K562 (cell line): ENCODE measurements around the gene SRRD. TPM values are rescaled to one million over a fixed set of nuclear protein-coding genes. Genes with fewer than 3 reads are reported as not detected.

Source experiments
- CTCF ChIP-seq, 3 experiments: IDR thresholded peaks in 2 of 3; conservative IDR thresholded peaks in 1 of 3; 2 replicates each; pipeline ENCODE4 v1.5.1; 2011 to 2012; ENCODE audit warnings: low read length in 3 of 3, mild to moderate bottlenecking in 3 of 3, control low read depth in 2 of 3, improper control_type of control experiment in 1 of 3, inconsistent platforms in 1 of 3, low read depth in 1 of 3, mixed read lengths in 1 of 3, moderate library complexity in 1 of 3; ENCODE audit not compliant: insufficient read depth in 2 of 3
- HNRNPK ChIP-seq: fragments of 200-400 bp; formaldehyde crosslinking; IDR thresholded peaks from one replicate; pipeline ENCODE4 v1.6.1; 2018; ENCODE audit warnings: mild to moderate bottlenecking, low read depth, low read length; ENCODE audit not compliant: poor library complexity, severe bottlenecking
- KLF1 ChIP-seq: fragments of 450-650 bp; IDR thresholded peaks from 2 replicates; pipeline ENCODE4 v1.6.1; 2016; ENCODE audit warnings: missing genetic modification characterization, missing compliant biosample characterization
- RAD21 ChIP-seq, 2 experiments: fragments of 250-450 bp in 1 of 2; fragments of 450-650 bp in 1 of 2; sonication (Bioruptor Pico) in 1 of 2; formaldehyde crosslinking in 1 of 2; IDR thresholded peaks in 1 of 2; conservative IDR thresholded peaks in 1 of 2; 2 replicates each; pipeline versions ENCODE4 v1.4.0 to v1.8.0; 2020 to 2022; ENCODE audit warnings: mild to moderate bottlenecking in 2 of 2, moderate library complexity in 1 of 2
- U2AF1 ChIP-seq: fragments of 200-400 bp; formaldehyde crosslinking; optimal IDR thresholded peaks from 2 replicates; pipeline ENCODE3; 2017; ENCODE audit warnings: mild to moderate bottlenecking, low read depth, low read length, moderate library complexity
- YY1 ChIP-seq, 3 experiments: IDR thresholded peaks; 2 replicates each; pipeline ENCODE4 v1.6.1; 2011; ENCODE audit warnings: low read length in 2 of 3, mild to moderate bottlenecking in 2 of 3, moderate library complexity in 2 of 3, borderline replicate concordance in 1 of 3, control low read depth in 1 of 3, low read depth in 1 of 3; ENCODE audit not compliant: insufficient read depth in 3 of 3, insufficient replicate concordance in 2 of 3, control insufficient read depth in 1 of 3, insufficient read length in 1 of 3; ENCODE audit errors: extremely low read depth in 1 of 3
- ZNF717 ChIP-seq: fragments of 250-450 bp; sonication (Bioruptor Pico); IDR thresholded peaks from 2 replicates; pipeline ENCODE4 v1.5.0; 2021
- polyA plus RNA-seq, 8 experiments: library from polyadenylated mRNA; depleted of rRNA in 4 of 8; stranded (reverse) in 5 of 8; unstranded in 3 of 8; fragments of >200 nt; fragmentation: Nextera tagmentation in 2 of 8; fragmentation: Illumina TruSeq in 1 of 8; extraction: Ambion mirVana in 2 of 8; extraction: Trizol in 1 of 8; gene quantifications; 2 replicates each; pipeline versions ENCODE4 v1.2.1 to v1.2.3, GENCODE V29; 2011 to 2014; ENCODE audit warnings: inconsistent platforms in 1 of 8, missing spikeins in 1 of 8
- total RNA-seq, 7 experiments: library from RNA; depleted of rRNA in 6 of 7; stranded (reverse); fragments of >200 nt in 6 of 7; fragmentation: Illumina TruSeq in 2 of 7; extraction: Trizol in 2 of 7; gene quantifications; 2 replicates each; pipeline versions ENCODE4 v1.2.1 to v1.2.3, GENCODE V29; 2011 to 2021; ENCODE audit warnings: low replicate concordance in 1 of 7
- TF ChIP-seq, protein P1 (sequence below): fragments of 450-650 bp; IDR thresholded peaks from 2 replicates; pipeline ENCODE4 v1.6.1; 2018; ENCODE audit warnings: mild to moderate bottlenecking, low read depth; ENCODE audit not compliant: partially characterized antibody

Gene SRRD
- total and polyA plus RNA-seq, 9 of the 15 experiments (the other 6 are each of a cell fraction or from before 2014, with no cell fraction given), result 4.9 to 59.4 (median 34.4) TPM

DNA sequence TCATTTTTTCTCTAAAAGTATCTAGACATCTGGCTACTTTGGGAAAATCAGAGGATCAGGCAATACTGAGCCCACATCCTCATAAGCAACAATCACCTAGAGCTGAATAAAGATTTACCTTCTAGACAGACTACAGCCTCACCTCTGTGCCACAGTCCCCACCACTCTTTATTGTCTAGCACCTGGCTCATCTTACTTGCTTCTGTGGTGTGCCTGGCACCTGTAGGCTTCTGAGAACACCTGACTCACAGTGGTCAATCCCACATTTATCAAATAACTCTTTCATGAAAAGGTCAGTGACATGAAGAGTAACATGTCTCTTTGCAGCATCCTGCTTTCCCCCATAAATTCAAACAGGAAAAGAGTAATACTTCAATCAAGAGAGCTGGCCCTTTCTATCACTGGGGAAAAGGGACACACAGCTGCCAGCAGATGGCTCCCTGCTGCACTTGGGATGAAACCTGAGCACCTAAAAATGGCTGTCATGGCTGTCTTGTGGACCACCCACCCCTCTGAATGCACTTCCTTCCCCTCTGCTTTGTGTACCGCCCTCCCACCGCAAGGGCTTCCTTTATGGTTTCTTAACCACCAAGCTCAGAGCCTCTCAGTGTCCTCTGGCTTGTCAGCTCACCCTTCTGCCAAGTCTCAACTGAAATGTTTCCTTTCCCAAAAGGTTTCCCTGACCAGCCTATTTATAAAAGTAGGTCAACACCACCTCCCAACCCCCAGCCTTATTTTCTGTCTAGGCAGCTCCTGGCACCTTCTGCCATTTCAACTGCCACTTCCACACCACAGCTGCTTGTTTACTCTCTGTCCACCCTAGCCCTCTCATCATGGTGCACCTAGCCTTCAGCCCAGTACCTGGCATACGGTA, 19.2 kb downstream of the SRRD start (continued):
- peak; percentile 39 to 58 (median 50); a peak in 5 of 6 replicates for TF ChIP-seq CTCF (IDR thresholded peaks at IDR 0.05 in 2 of 3, conservative IDR thresholded peaks at IDR 0.05 in 1 of 3; ENCODE audit: insufficient read depth in 2 of 3, low read depth in 1 of 3, low read length in 3 of 3)
- TF ChIP-seq HNRNPK, result no peak
- TF ChIP-seq YY1 (IDR thresholded peaks at IDR 0.05; ENCODE audit: borderline replicate concordance in 1 of 3, control insufficient read depth in 1 of 3, extremely low read depth in 1 of 3, insufficient read depth in 3 of 3, insufficient read length in 1 of 3, insufficient replicate concordance in 2 of 3, low read depth in 1 of 3, low read length in 2 of 3), result peak in 2 of 3 experiments; percentile 35 to 81
- TF ChIP-seq ZNF717 (CRISPR knock-in tag), result no peak
- peak; percentile 8 to 58; a peak in 2 of 4 replicates for TF ChIP-seq RAD21 (CRISPR knock-in tag; conservative IDR thresholded peaks at IDR 0.05 in 1 of 2, IDR thresholded peaks at IDR 0.05 in 1 of 2)
- TF ChIP-seq KLF1 (tag), result no peak
- TF ChIP-seq, protein P1, sequence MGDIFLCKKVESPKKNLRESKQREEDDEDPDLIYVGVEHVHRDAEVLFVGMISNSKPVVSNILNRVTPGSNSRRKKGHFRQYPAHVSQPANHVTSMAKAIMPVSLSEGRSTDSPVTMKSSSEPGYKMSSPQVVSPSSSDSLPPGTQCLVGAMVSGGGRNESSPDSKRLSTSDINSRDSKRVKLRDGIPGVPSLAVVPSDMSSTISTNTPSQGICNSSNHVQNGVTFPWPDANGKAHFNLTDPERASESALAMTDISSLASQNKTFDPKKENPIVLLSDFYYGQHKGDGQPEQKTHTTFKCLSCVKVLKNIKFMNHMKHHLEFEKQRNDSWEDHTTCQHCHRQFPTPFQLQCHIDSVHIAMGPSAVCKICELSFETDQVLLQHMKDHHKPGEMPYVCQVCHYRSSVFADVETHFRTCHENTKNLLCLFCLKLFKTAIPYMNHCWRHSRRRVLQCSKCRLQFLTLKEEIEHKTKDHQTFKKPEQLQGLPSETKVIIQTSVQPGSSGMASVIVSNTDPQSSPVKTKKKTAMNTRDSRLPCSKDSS, result no peak
- no peak for TF ChIP-seq U2AF1
- TF ChIP-seq, all 486 proteins: peak for 6
